OCI-LY7 (cell line): Measurements from ENCODE around the gene LIFR. TPM values are rescaled to one million over a fixed set of nuclear protein-coding genes. Genes with fewer than 3 reads are reported as not detected.

Experiments
- BruUV-seq: library from RNA; stranded (reverse); fragments of 400-500 nt; replicated peaks from 2 replicates; lab custom pipeline; 2021; lab: Mats Ljungman, UMichigan
- CTCF ChIA-PET: fragments of 300-600 bp; sonication (Branson Sonifier 250); formaldehyde crosslinking; loops from one replicate; lab custom pipeline; 2022; ENCODE audit warnings: antibody characterized with exemption; ENCODE audit not compliant: unreplicated experiment; lab: Charles Lee
- POLR2A ChIA-PET: fragments of 300-600 bp; sonication (Branson Sonifier 250); formaldehyde crosslinking; loops from one replicate; lab custom pipeline; 2022; ENCODE audit warnings: antibody characterized with exemption; lab: Charles Lee
- DNase-seq: peaks from one replicate; pipeline ENCODE4 v3.0.0-alpha.2; 2015; ENCODE audit warnings: low spot score
- H2AFZ ChIP-seq: fragments of 200-600 bp; sonication (generic), shearing (Covaris generic); 2 replicates; pipeline ENCODE4 v1.6.1; 2014; ENCODE audit warnings: mild to moderate bottlenecking, antibody characterized with exemption, low read length, moderate library complexity
- H3K27ac ChIP-seq: fragments of 200-600 bp; sonication (generic); 2 replicates; pipeline ENCODE4 v1.5.1; 2014; ENCODE audit warnings: mixed run types, low read depth, mild to moderate bottlenecking, moderate library complexity, low read length, inconsistent platforms; ENCODE audit not compliant: poor library complexity, severe bottlenecking
- H3K36me3 ChIP-seq: fragments of 200-600 bp; sonication (generic); 2 replicates; pipeline ENCODE4 v1.6.1; 2014; ENCODE audit warnings: mild to moderate bottlenecking, antibody characterized with exemption, low read length, moderate library complexity, mixed read lengths; ENCODE audit not compliant: insufficient read depth
- H3K4me1 ChIP-seq: fragments of 200-600 bp; sonication (generic); 2 replicates; pipeline ENCODE4 v1.5.1; 2014; ENCODE audit warnings: mild to moderate bottlenecking, low read length; ENCODE audit not compliant: insufficient read depth, poor library complexity, severe bottlenecking
- H3K4me2 ChIP-seq: fragments of 200-600 bp; sonication (generic); 2 replicates; pipeline ENCODE4 v1.6.1; 2014; ENCODE audit warnings: mild to moderate bottlenecking, low read length
- H3K4me3 ChIP-seq: fragments of 200-600 bp; sonication (generic); 2 replicates; pipeline ENCODE4 v1.5.1; 2014; ENCODE audit warnings: mild to moderate bottlenecking, low read depth, low read length; ENCODE audit not compliant: poor library complexity, severe bottlenecking
- H3K79me2 ChIP-seq: fragments of 200-600 bp; sonication (generic); 2 replicates; pipeline ENCODE4 v1.6.1; 2016; ENCODE audit warnings: low read depth, mild to moderate bottlenecking, low read length, moderate library complexity, mixed read lengths; ENCODE audit not compliant: insufficient read depth
- H3K9me2 ChIP-seq: fragments of 200-600 bp; sonication (generic); 2 replicates; pipeline ENCODE4 v1.6.1; 2016; ENCODE audit warnings: mild to moderate bottlenecking, low read length, mixed read lengths; ENCODE audit not compliant: insufficient read depth
- H3K9me3 ChIP-seq: fragments of 200-600 bp; sonication (generic); 2 replicates; pipeline ENCODE4 v1.6.1; 2014; ENCODE audit warnings: mild to moderate bottlenecking, mixed run types, low read length, mixed read lengths
- H4K20me1 ChIP-seq: fragments of 200-600 bp; sonication (generic); 2 replicates; pipeline ENCODE4 v1.6.1; 2014; ENCODE audit warnings: mild to moderate bottlenecking, antibody characterized with exemption, low read length, moderate library complexity, mixed read lengths; ENCODE audit not compliant: insufficient read depth
- EZH2phosphoT487 ChIP-seq: fragments of 200-600 bp; sonication (generic); IDR thresholded peaks from 2 replicates; pipeline ENCODE4 v1.6.1; 2018; ENCODE audit warnings: low read depth, borderline replicate concordance, mild to moderate bottlenecking, mixed run types, antibody characterized with exemption, low read length, moderate library complexity, mixed read lengths
- intact Hi-C: fragments of 100-400 bp; cut with micrococcal nuclease; formaldehyde crosslinking; loops from one replicate; pipeline ENCODE4 v1.10.0; 2022; ENCODE audit not compliant: unreplicated experiment
- total RNA-seq, 2 experiments: library from RNA; depleted of rRNA in 1 of 2; stranded (reverse); fragments of >200 nt in 1 of 2; shearing (Covaris generic) in 1 of 2; gene quantifications; 2 replicates each; pipeline ENCODE4 v1.2.3, GENCODE V29; 2014 to 2022
- TF ChIP-seq, protein P1 (sequence below): fragments of 200-600 bp; sonication (generic); conservative IDR thresholded peaks from 2 replicates; pipeline ENCODE4 v1.5.1; 2014; ENCODE audit warnings: mild to moderate bottlenecking, antibody characterized with exemption, low read length, moderate library complexity, mixed read lengths

LIFR gene
- total RNA-seq, 2 experiments from 2014 or later: not detected

DNA sequence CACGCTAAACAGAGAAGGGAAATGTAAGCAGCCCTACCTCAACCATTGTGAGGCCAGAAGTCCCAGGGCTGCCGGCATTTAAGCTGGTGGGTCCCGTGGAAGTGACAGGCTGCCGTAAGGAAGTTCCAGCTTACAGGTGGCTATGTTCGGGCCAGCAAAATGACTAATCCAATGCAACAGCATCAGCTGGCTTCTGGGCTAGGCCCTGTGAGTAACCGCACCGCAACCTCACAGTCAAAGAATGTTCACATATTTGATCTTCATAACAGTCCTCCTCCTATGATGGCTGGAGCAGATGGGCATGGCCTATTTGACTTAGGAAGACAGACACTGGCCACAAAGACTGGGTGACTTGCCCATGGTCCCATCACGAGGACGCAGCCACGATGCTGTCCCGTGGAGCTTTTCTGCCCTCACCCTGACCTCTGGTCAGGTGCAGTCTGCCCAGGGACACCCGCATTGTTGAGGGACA, 88.2 kb downstream of the LIFR start:
- no peak for DNase-seq
- POLR2A ChIA-PET: interaction anchor here (1.5 kb wide), 1 partner anchor 15 kb away, joined by 5 read pairs; no protein-coding TSS in a partner anchor
- H3K4me3 ChIP-seq: no peak overlapping the region
- CTCF ChIA-PET: no interaction called here
- intact Hi-C loops: no loop called here
- TF ChIP-seq, protein P1, sequence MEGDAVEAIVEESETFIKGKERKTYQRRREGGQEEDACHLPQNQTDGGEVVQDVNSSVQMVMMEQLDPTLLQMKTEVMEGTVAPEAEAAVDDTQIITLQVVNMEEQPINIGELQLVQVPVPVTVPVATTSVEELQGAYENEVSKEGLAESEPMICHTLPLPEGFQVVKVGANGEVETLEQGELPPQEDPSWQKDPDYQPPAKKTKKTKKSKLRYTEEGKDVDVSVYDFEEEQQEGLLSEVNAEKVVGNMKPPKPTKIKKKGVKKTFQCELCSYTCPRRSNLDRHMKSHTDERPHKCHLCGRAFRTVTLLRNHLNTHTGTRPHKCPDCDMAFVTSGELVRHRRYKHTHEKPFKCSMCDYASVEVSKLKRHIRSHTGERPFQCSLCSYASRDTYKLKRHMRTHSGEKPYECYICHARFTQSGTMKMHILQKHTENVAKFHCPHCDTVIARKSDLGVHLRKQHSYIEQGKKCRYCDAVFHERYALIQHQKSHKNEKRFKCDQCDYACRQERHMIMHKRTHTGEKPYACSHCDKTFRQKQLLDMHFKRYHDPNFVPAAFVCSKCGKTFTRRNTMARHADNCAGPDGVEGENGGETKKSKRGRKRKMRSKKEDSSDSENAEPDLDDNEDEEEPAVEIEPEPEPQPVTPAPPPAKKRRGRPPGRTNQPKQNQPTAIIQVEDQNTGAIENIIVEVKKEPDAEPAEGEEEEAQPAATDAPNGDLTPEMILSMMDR: no peak
- no peak for TF ChIP-seq EZH2phosphoT487
- H3K27ac ChIP-seq: no peak overlapping the region
- BruUV-seq: no TSS peak
- no peaks in the 10 kb centered on the region for H3K79me2 ChIP-seq
- no peaks in the 10 kb centered on the region for H3K9me3 ChIP-seq
- H3K36me3 ChIP-seq: no peaks in the 10 kb centered on the region
- no peaks in the 10 kb centered on the region for H3K9me2 ChIP-seq
- H4K20me1 ChIP-seq: no peaks in the 10 kb centered on the region
- no peak overlapping the region for H3K4me2 ChIP-seq
- H2AFZ ChIP-seq: no peak overlapping the region
- H3K4me1 ChIP-seq: no peaks in the 10 kb centered on the region

DNA sequence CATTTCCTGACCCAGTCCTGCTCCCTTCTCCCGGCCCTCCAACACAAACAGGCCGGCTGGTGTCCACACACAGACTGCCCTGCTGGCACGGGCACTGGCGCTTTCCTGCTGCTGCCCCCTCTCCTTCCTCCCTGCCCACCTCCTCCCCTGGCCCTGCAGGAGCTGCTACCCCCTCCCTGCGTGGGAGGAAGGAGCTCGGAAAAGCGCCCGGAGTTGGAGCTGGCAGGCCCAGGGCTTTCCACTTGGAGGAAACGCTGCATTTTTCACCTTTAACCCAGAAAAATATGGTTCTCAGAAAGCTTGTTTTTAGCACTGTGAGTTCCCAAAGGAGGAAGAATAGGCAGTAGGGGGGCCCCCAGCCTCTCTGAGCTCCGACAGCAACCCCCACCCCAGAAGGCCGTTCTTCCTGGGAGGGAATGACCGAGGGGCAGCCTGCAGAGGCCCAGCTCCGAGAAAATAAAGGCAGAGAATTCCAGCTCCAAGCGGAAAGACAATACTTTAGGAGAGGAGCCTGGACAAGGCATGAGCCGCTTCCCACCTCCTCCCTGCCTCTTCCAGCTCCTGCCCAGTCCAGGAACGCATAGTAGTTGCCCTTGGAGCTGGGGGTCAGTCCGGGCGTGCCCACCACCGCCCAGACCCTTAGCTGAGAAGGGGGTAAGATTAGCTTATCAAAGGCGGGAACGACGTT, 88.9 kb downstream of the LIFR start:
- Histone ChIP-seq H3K4me2 (no peak overlapping the region), H3K4me3 (no peak overlapping the region), H3K36me3 (no peaks in the 10 kb centered on the region), H3K4me1 (no peaks in the 10 kb centered on the region), H4K20me1 (no peaks in the 10 kb centered on the region), H3K9me3 (no peaks in the 10 kb centered on the region), H3K27ac (no peak overlapping the region), H2AFZ (no peak overlapping the region), H3K9me2 (no peaks in the 10 kb centered on the region), H3K79me2 (no peaks in the 10 kb centered on the region)
- intact Hi-C loops: no loop called here
- ChIA-PET CTCF (no interaction called here), POLR2A (interaction anchor here (1.5 kb wide), 1 partner anchor 14 kb away, joined by 5 read pairs; no protein-coding TSS in a partner anchor)
- DNase-seq: no peak
- BruUV-seq: no TSS peak
- TF ChIP-seq, protein P1: no peak
- no peak for TF ChIP-seq EZH2phosphoT487
